HL-60 (cell line): ENCODE measurements around the gene SAPCD2.

ENCODE experiments used
- GABPA ChIP-seq: IDR thresholded peaks from 2 replicates; pipeline ENCODE4 v1.6.1; 2012; ENCODE audit warnings: low read depth
- TF ChIP-seq, protein P1 (sequence below): IDR thresholded peaks from one replicate; pipeline ENCODE4 v1.5.1; 2011; ENCODE audit warnings: low read length, control low read depth, inconsistent platforms; ENCODE audit not compliant: insufficient read depth

DNA sequence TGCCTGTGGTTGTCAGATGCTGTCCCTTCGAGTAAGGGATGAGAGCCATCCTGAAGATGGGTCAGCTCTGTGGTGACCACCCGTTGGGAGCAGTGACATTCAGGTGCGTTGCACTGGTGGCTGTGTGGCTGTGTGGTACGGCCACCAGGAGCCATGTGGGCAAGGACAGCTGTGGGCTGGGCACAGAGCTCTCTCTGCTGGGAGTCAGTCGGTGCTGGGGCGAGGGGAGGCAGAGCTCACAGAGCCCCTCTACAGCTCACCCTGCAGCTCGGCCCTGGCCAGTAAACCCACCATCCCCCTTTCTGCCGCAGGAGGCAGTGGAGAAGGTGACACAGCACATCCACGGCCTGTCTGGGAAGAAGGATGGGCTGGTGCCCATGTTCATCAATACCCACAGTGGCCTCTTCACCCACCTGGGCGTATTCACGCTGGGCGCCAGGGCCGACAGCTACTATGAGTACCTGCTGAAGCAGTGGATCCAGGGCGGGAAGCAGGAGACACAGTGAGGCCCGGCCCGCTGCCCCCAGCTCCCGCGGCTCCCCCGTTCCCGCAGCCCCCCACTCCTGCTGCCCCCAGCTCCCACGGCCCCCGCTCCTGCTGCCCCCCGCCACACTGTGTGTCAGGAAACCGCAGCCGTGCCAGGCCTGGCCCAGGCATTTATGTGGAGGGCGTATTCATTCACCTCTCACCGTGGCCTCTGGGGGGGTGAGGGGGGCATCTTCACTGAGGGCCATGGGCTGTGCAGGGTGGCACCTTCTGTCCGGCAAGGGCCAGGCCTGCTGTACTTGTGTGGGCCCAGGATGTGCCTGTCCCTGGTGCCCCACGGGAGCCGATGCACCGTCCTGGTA, 35.7 kb upstream of the SAPCD2 start:
- TF ChIP-seq, protein P1, sequence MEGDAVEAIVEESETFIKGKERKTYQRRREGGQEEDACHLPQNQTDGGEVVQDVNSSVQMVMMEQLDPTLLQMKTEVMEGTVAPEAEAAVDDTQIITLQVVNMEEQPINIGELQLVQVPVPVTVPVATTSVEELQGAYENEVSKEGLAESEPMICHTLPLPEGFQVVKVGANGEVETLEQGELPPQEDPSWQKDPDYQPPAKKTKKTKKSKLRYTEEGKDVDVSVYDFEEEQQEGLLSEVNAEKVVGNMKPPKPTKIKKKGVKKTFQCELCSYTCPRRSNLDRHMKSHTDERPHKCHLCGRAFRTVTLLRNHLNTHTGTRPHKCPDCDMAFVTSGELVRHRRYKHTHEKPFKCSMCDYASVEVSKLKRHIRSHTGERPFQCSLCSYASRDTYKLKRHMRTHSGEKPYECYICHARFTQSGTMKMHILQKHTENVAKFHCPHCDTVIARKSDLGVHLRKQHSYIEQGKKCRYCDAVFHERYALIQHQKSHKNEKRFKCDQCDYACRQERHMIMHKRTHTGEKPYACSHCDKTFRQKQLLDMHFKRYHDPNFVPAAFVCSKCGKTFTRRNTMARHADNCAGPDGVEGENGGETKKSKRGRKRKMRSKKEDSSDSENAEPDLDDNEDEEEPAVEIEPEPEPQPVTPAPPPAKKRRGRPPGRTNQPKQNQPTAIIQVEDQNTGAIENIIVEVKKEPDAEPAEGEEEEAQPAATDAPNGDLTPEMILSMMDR, result no peak
- TF ChIP-seq GABPA, result no peak
